ENCODE results near the gene CLCNKB. TPM values are rescaled to one million over a fixed set of nuclear protein-coding genes. Genes with fewer than 3 reads are reported as not detected.
A peak's percentile ranks its signal among the peaks of the same experiment; 100 is the strongest.

CLCNKB gene
- total and polyA plus RNA-seq, 4 donors, result 0.06 to 1.9 (median 0.29) TPM

DNA sequence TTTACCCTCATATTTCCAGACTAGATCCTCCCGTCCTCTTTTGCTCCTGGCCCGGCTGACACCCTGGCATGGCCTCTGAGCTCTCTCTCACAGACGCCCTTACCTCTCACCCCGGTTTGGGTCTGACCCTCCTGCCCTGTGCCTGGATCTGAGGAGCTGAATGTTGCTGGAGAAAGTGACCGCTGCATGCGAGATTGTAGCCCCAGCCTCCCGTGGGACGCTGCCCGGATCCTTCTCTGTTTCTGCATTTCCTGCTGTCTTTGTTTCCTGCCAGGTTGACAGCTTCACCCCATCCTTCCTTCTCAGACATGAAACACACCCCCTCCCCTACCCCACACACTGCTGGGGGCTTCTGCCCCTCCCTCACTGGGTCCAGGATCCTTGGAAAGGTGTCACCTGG lies 20.3 kb downstream of the CLCNKB start:
- ATAC-seq (ENCODE audit: insufficient read depth, low FRiP score), result no peak
- Histone ChIP-seq H3K36me3 (ENCODE audit: control insufficient read depth in 4 of 4, insufficient read depth in 4 of 4, low read length in 4 of 4) (no peaks in the 10 kb centered on the region), H3K4me1 (ENCODE audit: control insufficient read depth in 5 of 5, insufficient read depth in 5 of 5, low read length in 5 of 5) (peaks cover 0 to 6% (median 4%) of the 10 kb centered on the region in 5 donors), H3K27ac (ENCODE audit: low read depth in 1 of 2, low read length in 1 of 2) (no peak overlapping the region), H3K9ac (ENCODE audit: insufficient read depth in 1 of 2, low read length in 2 of 2) (no peak overlapping the region), H3K9me3 (ENCODE audit: control insufficient read depth in 4 of 4, insufficient read depth in 3 of 4, low read length in 3 of 4) (no peaks in the 10 kb centered on the region), H3K27me3 (ENCODE audit: control insufficient read depth in 3 of 3, insufficient read depth in 3 of 3, low read length in 2 of 3) (no peaks in the 10 kb centered on the region), H3K4me3 (no peak overlapping the region)
- no peak for TF ChIP-seq CTCF (IDR thresholded peaks at IDR 0.05; ENCODE audit: control extremely low read depth, extremely low read depth)
- DNase-seq, result no peak
- WGBS, 2 donors, result 55 to 60% methylated on average over 9 of the region's 9 CpGs

DNA sequence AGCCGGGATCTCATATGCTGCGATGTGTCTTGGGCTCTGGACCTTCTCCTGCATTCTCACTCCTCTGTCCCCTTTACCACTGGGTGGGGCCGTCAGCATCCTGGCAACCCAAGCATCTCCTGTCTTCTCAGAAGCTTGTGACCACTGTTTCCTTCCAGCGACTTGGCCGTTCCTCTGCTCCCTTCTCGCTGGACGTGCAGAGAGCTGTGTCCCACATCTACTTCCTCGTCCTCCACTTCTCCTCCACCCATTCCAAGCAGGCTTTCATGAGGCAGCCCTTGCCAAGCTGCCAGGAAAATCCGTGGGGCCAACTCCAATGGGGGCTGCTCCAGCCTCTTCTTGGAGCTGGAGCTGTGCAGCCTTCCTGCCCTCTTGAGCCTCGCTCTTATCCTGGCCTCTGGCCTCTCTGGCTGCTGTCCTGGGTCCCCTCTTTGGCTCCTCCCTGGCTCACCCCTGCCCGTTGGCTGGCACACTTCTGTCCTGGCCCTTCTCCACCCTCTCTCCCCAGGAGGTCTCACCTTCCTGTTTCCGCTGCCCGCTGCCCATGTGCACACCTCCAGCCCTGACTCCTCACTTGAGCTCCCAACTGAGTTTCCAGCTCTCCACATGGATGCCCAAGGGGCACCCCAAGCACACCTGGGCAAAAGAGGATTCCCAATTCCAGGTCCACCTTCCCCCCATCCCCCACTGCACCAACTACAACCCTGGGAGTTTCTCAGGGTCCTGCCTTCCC lies 21.1 kb downstream of the CLCNKB start:
- DNase-seq, result peak in 1 of 3 donors; percentile 37
- Histone ChIP-seq H3K27me3 (ENCODE audit: control insufficient read depth in 3 of 3, insufficient read depth in 3 of 3, low read length in 2 of 3) (no peaks in the 10 kb centered on the region), H3K9ac (ENCODE audit: insufficient read depth in 1 of 2, low read length in 2 of 2) (no peak overlapping the region), H3K36me3 (ENCODE audit: control insufficient read depth in 4 of 4, insufficient read depth in 4 of 4, low read length in 4 of 4) (no peaks in the 10 kb centered on the region), H3K27ac (ENCODE audit: low read depth in 1 of 2, low read length in 1 of 2) (no peak overlapping the region), H3K4me3 (no peak overlapping the region), H3K9me3 (ENCODE audit: control insufficient read depth in 4 of 4, insufficient read depth in 3 of 4, low read length in 3 of 4) (no peaks in the 10 kb centered on the region), H3K4me1 (ENCODE audit: control insufficient read depth in 5 of 5, insufficient read depth in 5 of 5, low read length in 5 of 5) (peaks cover 0 to 6% (median 4%) of the 10 kb centered on the region in 5 donors)
- WGBS, 2 donors, result 32 to 38% methylated on average over 13 of the region's 13 CpGs
- no peak for ATAC-seq (ENCODE audit: insufficient read depth, low FRiP score)
- TF ChIP-seq CTCF (IDR thresholded peaks at IDR 0.05; ENCODE audit: control extremely low read depth, extremely low read depth), result no peak

- H3K4me3 ChIP-seq, result no peak overlapping the region
- peaks cover 0 to 6% (median 4%) of the 10 kb centered on the region in 5 donors for H3K4me1 ChIP-seq (ENCODE audit: control insufficient read depth in 5 of 5, insufficient read depth in 5 of 5, low read length in 5 of 5)
- H3K9ac ChIP-seq (ENCODE audit: insufficient read depth in 1 of 2, low read length in 2 of 2), result no peak overlapping the region
- whole genome bisulfite sequencing, 2 donors, result 83% methylated on average over 8 of the region's 8 CpGs
- no peaks in the 10 kb centered on the region for H3K36me3 ChIP-seq (ENCODE audit: control insufficient read depth in 4 of 4, insufficient read depth in 4 of 4, low read length in 4 of 4)
- TF ChIP-seq CTCF (IDR thresholded peaks at IDR 0.05; ENCODE audit: control extremely low read depth, extremely low read depth), result no peak
- no peaks in the 10 kb centered on the region for H3K27me3 ChIP-seq (ENCODE audit: control insufficient read depth in 3 of 3, insufficient read depth in 3 of 3, low read length in 2 of 3)
- DNase-seq (no peak), ATAC-seq (ENCODE audit: insufficient read depth, low FRiP score) (no peak)
- H3K9me3 ChIP-seq (ENCODE audit: control insufficient read depth in 4 of 4, insufficient read depth in 3 of 4, low read length in 3 of 4), result no peaks in the 10 kb centered on the region
- H3K27ac ChIP-seq (ENCODE audit: low read depth in 1 of 2, low read length in 1 of 2), result no peak overlapping the region
These were observed 21.6 kb downstream of the CLCNKB start for GRCh38 chr1:16065269-16065576.

DNA sequence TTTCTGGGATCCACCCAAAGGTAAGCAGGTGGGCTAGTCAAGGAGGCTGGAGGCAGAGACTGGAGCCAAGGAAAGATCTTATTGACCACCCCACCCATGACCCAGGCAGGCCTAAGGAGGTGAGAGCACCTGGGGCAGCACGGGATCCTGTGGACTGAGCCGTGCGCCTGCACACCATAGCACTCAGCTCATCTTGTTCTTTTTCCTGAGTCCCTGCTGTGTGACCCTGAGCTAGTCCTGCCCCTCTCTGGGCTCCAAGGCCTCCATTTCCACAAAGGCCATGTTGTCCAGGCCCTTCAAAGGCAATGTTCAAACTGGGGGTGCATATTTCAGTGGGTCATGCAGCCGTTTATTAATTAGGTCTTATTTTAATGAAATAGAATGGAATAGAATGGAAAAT lies 22.7 kb downstream of the CLCNKB start:
- ATAC-seq (ENCODE audit: insufficient read depth, low FRiP score) (no peak), DNase-seq (no peak)
- Histone ChIP-seq H3K4me3 (no peak overlapping the region), H3K27me3 (ENCODE audit: control insufficient read depth in 3 of 3, insufficient read depth in 3 of 3, low read length in 2 of 3) (no peaks in the 10 kb centered on the region), H3K4me1 (ENCODE audit: control insufficient read depth in 5 of 5, insufficient read depth in 5 of 5, low read length in 5 of 5) (peaks cover 0 to 6% (median 4%) of the 10 kb centered on the region in 5 donors), H3K9ac (ENCODE audit: insufficient read depth in 1 of 2, low read length in 2 of 2) (no peak overlapping the region), H3K36me3 (ENCODE audit: control insufficient read depth in 4 of 4, insufficient read depth in 4 of 4, low read length in 4 of 4) (no peaks in the 10 kb centered on the region), H3K9me3 (ENCODE audit: control insufficient read depth in 4 of 4, insufficient read depth in 3 of 4, low read length in 3 of 4) (no peaks in the 10 kb centered on the region), H3K27ac (ENCODE audit: low read depth in 1 of 2, low read length in 1 of 2) (no peak overlapping the region)
- no peak for TF ChIP-seq CTCF (IDR thresholded peaks at IDR 0.05; ENCODE audit: control extremely low read depth, extremely low read depth)
- 88 to 90% methylated on average over 4 of the region's 4 CpGs for WGBS, 2 donors

All from lung (tissue), 12 donors.